ENCODE results near the gene KBTBD12. TPM values are rescaled to one million over a fixed set of nuclear protein-coding genes. Genes with fewer than 3 reads are reported as not detected.

The KBTBD12 gene
- total RNA-seq, 1 donor from 2014 or later: 0.29 TPM

- DNase-seq (ENCODE audit: low spot score, unreplicated experiment): no peak
- Mint-ChIP-seq H3K9me3 (ENCODE audit: low read depth) (peaks cover 6% of the 10 kb centered on the region), H3K4me1 (ENCODE audit: low read depth) (no peaks in the 10 kb centered on the region), H3K27ac (no peak overlapping the region), H3K27me3 (peaks cover 29% of the 10 kb centered on the region), H3K4me3 (ENCODE audit: low read depth) (no peak overlapping the region), H3K36me3 (ENCODE audit: insufficient read depth) (no peaks in the 10 kb centered on the region)
- no peak for TF ChIP-seq CTCF (IDR thresholded peaks at IDR 0.05; ENCODE audit: unreplicated experiment)
Measured at GRCh38 chr3:127978636-127979035, 63.6 kb downstream of the KBTBD12 start.

- peaks cover 6% of the 10 kb centered on the region for H3K9me3 Mint-ChIP-seq (ENCODE audit: low read depth)
- peaks cover 21% of the 10 kb centered on the region for H3K27me3 Mint-ChIP-seq
- no peaks in the 10 kb centered on the region for H3K36me3 Mint-ChIP-seq (ENCODE audit: insufficient read depth)
- H3K4me3 Mint-ChIP-seq (ENCODE audit: low read depth): no peak overlapping the region
- DNase-seq (ENCODE audit: low spot score, unreplicated experiment): no peak
- H3K27ac Mint-ChIP-seq: no peak overlapping the region
- TF ChIP-seq CTCF (IDR thresholded peaks at IDR 0.05; ENCODE audit: unreplicated experiment): no peak
- H3K4me1 Mint-ChIP-seq (ENCODE audit: low read depth): no peaks in the 10 kb centered on the region
Measured at GRCh38 chr3:127979473-127979872, 64.4 kb downstream of the KBTBD12 start.

GRCh38 chr3:127981097-127981496 lies 66.1 kb downstream of the KBTBD12 start:
- peaks cover 6% of the 10 kb centered on the region for H3K9me3 Mint-ChIP-seq (ENCODE audit: low read depth)
- H3K36me3 Mint-ChIP-seq (ENCODE audit: insufficient read depth): no peaks in the 10 kb centered on the region
- no peaks in the 10 kb centered on the region for H3K4me1 Mint-ChIP-seq (ENCODE audit: low read depth)
- TF ChIP-seq CTCF (IDR thresholded peaks at IDR 0.05; ENCODE audit: unreplicated experiment): no peak
- no peak overlapping the region for H3K27ac Mint-ChIP-seq
- DNase-seq (ENCODE audit: low spot score, unreplicated experiment): no peak
- no peak overlapping the region for H3K4me3 Mint-ChIP-seq (ENCODE audit: low read depth)
- peaks cover 17% of the 10 kb centered on the region for H3K27me3 Mint-ChIP-seq

GRCh38 chr3:127982155-127982554 lies 67.1 kb downstream of the KBTBD12 start:
- H3K36me3 Mint-ChIP-seq (ENCODE audit: insufficient read depth): no peaks in the 10 kb centered on the region
- H3K9me3 Mint-ChIP-seq (ENCODE audit: low read depth): peaks cover 6% of the 10 kb centered on the region
- H3K4me3 Mint-ChIP-seq (ENCODE audit: low read depth): no peak overlapping the region
- no peak for DNase-seq (ENCODE audit: low spot score, unreplicated experiment)
- no peaks in the 10 kb centered on the region for H3K4me1 Mint-ChIP-seq (ENCODE audit: low read depth)
- peaks cover 12% of the 10 kb centered on the region for H3K27me3 Mint-ChIP-seq
- no peak for TF ChIP-seq CTCF (IDR thresholded peaks at IDR 0.05; ENCODE audit: unreplicated experiment)
- no peak overlapping the region for H3K27ac Mint-ChIP-seq

- H3K36me3 Mint-ChIP-seq (ENCODE audit: insufficient read depth): no peaks in the 10 kb centered on the region
- no peak overlapping the region for H3K4me3 Mint-ChIP-seq (ENCODE audit: low read depth)
- no peak overlapping the region for H3K27ac Mint-ChIP-seq
- H3K27me3 Mint-ChIP-seq: peaks cover 13% of the 10 kb centered on the region
- H3K4me1 Mint-ChIP-seq (ENCODE audit: low read depth): no peaks in the 10 kb centered on the region
- H3K9me3 Mint-ChIP-seq (ENCODE audit: low read depth): peaks cover 6% of the 10 kb centered on the region
- no peak for DNase-seq (ENCODE audit: low spot score, unreplicated experiment)
- TF ChIP-seq CTCF (IDR thresholded peaks at IDR 0.05; ENCODE audit: unreplicated experiment): no peak
Measured at GRCh38 chr3:127984241-127984975, 69.4 kb downstream of the KBTBD12 start.
